HTR-8/SVneo (cell line): ENCODE data around the gene COL23A1.
"Not testable (repeated sequence)": the region's sequence is repeated elsewhere in the genome, so short reads cannot be mapped to it uniquely, and the experiment has no call there.

ENCODE experiments used
- DNase-seq: peaks from one replicate; pipeline ENCODE4 v3.0.0; 2011; ENCODE audit warnings: low spot score, mixed read lengths; ENCODE audit not compliant: insufficient read length
- FAIRE-seq: peaks from 2 replicates; lab custom pipeline; 2011; peaks lifted over from hg19 to GRCh38; lab: Jason Lieb, UNC

COL23A1 gene

GRCh38 chr5:178271726-178272479 lies 318.3 kb downstream of the COL23A1 start:
- FAIRE-seq = no peak
- DNase-seq = no peak

- DNase-seq = no peak
- no peak for FAIRE-seq
These were observed 319.0 kb downstream of the COL23A1 start for GRCh38 chr5:178271231-178271630.

- DNase-seq (no peak), FAIRE-seq (no peak)
These were observed 320.7 kb downstream of the COL23A1 start for GRCh38 chr5:178269499-178269898.

DNA sequence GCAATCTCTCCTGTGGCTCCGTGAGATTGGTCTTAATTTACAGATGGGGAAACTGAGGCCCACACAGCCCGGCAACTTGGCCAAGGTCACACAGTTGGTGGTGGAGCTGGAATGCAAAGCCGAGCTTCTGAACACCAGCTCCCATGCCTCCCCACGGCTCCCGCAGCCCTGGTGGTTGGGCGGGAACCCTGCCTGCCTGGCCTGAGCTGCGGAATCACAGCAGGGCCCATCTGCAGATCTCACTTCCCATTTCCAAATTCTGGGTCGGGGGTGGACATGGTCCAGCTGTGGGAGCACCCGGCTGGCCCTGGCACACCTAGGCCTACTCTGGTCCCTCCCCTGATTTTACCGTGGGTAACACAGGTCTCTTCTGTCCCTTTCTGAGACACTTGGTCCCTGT lies 322.3 kb downstream of the COL23A1 start:
- FAIRE-seq (no peak), DNase-seq (no peak)

- DNase-seq (no peak), FAIRE-seq (no peak)
These were observed 322.9 kb downstream of the COL23A1 start for GRCh38 chr5:178267245-178267644.

GRCh38 chr5:178266581-178266980 lies 323.6 kb downstream of the COL23A1 start:
- no peak for FAIRE-seq
- DNase-seq = no peak

DNA sequence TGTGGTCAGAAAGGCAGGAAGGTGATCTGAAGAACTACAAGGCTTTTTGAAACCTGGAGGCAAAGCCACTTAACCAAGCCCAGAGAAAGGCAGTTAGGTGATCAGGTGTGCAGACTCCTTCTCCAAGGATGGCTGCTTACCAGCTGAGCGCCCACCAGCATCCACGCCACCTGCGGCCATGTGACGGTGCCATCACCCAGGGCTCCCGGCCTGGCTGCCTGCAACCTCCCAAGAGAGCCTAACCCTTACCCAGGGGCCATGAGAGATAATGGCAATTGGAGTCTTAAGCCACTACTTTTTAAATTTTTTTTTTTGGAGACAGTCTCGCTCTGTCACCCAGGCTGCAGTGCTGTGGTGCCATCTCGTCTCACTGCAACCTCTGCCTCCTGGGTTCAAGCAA lies 324.4 kb downstream of the COL23A1 start:
- DNase-seq (no peak), FAIRE-seq (no peak)

GRCh38 chr5:178264044-178264443 lies 326.1 kb downstream of the COL23A1 start:
- no peak for FAIRE-seq
- DNase-seq = no peak

- FAIRE-seq (no peak), DNase-seq (no peak)
These were observed 328.3 kb downstream of the COL23A1 start for GRCh38 chr5:178261666-178262600.

GRCh38 chr5:178259623-178260536 lies 330.3 kb downstream of the COL23A1 start:
- no peak for DNase-seq
- FAIRE-seq = no peak

DNA sequence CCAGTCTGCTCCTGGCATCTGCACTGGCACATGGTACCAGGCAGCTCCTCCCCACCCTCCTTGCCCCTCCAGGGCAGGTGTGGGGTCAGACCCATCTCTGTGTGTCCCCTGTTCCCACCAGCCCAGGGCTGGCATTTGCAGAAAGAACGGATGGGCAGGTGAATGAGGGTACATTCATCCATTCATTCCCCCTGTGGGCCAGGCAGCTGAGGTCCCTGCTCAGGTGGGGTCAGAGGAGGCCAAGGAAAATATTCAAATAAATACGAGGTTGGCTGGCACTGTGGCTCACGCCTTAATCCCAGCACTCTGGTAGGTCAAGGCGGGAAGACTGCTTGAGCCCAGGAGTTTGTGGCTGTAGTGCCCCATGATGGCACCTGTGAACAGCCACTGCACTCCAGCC lies 332.5 kb downstream of the COL23A1 start:
- no peak for FAIRE-seq
- no peak for DNase-seq

DNA sequence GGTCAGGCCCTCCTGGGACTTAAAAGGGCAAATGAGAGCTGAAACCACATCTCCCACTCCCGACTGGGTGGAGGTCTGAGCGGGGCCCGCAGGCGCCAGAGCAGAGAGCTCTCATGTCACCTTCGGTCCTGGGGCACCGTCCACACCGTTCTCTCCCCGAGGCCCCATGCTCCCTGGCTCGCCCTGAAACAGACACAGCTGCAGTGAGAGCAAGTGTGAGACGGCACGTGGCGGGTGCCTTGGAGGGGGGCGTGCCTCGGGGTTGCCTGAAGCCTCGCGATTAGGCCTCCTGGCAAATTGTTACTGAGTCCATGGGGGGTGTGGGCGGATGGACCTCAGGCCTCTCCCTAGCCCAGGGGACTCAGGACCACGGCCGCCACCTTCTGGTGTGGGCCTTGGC lies 333.4 kb downstream of the COL23A1 start:
- no peak for DNase-seq
- no peak for FAIRE-seq

- not testable (repeated sequence) for DNase-seq, FAIRE-seq
These were observed 336.6 kb downstream of the COL23A1 start for GRCh38 chr5:178253632-178254031.

GRCh38 chr5:178252258-178252657 lies 337.9 kb downstream of the COL23A1 start:
- no peak for DNase-seq
- no peak for FAIRE-seq

DNA sequence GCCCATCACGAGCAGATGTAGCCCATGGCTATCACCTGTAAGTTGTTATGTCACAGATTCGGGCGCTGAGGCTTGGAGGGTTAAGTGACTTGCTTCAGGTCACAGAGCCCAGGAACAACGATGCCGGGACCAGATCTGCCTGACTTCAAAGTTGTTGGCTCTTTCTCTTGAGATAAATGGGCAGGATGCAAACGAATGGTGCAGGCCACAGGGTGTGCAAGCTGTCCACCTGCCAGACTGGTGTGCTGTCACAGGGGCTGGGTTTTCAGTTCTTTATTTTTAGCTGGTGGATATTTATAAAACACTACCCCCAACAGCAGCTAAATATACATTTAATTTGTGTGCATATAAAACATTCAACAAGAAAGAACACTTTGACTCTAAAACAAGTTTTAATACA lies 339.9 kb downstream of the COL23A1 start:
- no peak for DNase-seq

DNA sequence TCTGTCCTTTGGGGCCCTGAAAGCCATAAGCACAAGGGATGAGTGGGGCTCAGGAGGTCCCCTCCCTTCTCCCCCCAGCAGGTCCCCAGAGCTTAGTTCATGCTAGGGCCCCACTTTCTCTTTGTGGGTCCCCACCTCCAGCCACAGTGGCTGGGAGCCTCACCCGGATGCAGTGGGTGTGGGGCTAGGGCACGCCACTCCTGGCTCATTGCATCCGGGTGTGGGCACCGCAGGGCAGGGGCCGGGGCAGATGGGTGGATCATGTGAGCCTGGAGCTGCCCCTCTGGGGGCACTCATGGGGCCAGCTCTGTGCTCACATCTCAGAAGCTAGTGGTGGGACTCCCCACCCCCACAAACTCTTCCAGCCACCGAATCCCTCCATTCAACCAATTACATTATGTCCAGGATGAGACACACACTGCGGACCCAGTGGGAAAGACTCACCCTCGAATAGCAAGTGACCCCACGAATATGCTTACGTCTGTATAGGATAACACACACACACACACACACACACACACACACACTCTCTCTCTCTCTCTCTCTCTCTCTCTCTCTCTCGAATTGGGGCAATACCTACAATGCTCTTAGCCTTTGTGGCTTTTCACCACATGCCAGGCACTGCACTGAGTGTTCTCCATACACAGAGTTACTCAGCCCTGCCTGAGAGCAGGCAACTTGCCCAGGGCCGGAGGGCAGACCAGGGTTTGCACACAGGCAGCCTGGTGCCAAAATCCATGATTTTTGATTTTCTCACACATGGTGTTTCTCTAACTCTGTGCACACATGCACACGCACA lies 340.8 kb downstream of the COL23A1 start:
- no peak for DNase-seq

More for the DNA sequence above, 339.9 kb downstream of the COL23A1 start:
- no peak for FAIRE-seq

DNA sequence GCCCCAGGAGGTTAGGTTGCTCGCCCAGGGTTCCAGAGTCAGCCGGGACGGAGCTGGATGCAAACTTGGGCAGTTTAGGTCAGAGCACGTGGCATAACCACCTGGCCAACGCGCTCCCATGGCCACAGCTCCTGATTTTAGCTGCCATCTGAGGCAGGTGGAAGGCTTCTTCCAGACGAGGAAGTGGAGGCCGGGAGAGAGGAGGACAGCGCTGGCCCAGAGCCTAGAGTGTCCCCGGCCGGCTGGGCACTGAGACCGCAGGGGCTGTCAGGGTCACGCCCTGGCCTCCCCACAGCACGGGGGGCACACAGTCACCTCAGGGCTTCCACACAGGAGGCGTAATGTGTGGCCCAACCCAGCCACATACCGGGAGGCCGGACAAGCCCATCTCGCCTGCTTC lies 341.4 kb downstream of the COL23A1 start:
- FAIRE-seq (no peak), DNase-seq (no peak)

More for the DNA sequence above, 340.8 kb downstream of the COL23A1 start:
- no peak for FAIRE-seq

DNA sequence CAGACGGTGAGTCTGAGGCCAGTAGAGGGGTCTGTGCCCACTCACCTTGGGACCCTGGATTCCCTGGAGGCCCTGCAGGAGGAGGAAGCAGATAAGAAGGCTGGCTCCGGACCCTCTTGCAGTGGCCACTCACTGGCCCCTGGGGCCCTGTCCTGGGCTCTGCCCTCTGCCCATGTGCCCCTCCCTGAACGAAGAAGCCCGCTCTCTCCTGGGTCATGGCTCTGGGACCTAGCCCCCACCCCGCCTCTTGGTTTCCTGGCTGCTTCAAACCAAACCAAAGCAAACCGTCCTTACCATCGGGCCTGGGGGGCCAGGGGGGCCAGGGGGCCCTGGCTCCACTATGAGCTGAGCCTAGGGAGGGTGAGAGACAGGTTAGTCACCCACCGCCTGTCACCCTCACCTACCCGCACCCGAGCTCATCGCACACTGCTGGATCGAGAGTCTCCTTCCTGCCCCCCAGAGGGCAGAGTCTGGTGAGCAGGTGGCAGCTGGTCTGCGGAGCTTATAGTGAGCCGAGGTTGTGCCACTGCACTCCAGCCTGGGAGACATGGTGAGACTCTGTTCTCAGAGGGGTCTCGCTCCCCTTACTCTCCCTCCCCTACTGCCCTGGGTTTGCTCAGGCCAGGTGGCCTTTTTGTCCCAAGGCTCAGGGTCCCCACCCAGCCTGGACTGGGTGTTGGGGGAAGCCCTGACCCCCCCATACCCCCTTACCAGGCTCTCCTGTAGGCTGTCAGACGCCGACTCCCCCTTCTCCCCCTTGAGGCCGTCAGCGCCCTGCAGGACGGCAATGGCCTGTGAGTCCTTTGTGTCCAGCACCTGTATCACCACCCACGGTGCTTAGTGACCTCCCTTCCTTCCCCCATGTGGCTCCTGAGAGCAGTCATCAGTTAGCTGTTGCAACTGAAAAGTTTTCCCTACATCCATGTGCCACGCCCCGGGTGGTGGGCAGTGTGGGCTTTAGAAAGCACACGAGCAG lies 342.4 kb downstream of the COL23A1 start:
- no peak for DNase-seq
- FAIRE-seq = no peak
